NCI-H1930 (cell line): ENCODE measurements around the gene FAM53C.
"Not testable (repeated sequence)": the region's sequence is repeated elsewhere in the genome, so short reads cannot be mapped to it uniquely, and the experiment has no call there.

ENCODE experiments used
- DNase-seq, 2 experiments: peaks; one replicate each; lab custom pipeline; 2025; lab: John Stamatoyannopoulos, UW

The FAM53C gene

DNA sequence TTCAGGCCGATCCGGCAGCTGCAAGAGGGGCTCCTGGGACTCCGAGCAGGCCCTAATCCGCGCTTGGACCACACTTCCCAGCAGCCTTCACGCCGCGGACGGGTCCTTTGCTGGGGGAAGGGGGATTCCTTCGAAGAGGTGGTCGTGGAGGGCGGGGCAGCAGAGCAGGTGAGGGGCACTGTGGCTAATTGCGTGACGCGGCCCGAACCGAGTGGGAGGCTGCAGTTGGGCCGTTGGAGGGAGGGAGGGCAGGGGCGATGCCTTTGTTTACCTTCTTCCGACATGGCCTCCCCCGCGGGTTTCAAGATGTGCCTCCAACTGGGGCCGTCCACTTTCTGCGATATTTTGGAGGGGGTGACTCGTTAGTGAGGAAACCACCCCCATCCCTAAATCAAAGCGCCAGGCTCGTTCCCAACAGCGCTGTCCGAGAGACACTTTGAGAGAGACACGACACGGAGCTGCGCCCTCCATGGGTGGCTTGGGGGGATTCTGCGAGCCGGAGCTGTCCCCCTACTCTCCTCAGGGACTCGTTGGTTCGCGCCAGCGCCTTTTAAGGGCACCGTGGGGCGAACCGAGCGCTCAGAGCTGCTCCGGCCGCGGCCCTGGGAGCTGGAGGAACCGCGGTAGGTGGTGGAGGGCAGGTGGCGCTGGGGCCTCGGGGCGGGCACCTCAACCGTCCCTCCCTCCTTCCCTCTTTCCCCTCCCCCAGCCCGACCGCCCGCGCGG, at the start of gene FAM53C:
Gene FAM53C, plus strand, starts transcription at position 582 of the 726 bp plus-strand sequence. CDS start 3,070 bp downstream, outside the sequence.
- DNase-seq = peak; percentile 82 to 85

DNA sequence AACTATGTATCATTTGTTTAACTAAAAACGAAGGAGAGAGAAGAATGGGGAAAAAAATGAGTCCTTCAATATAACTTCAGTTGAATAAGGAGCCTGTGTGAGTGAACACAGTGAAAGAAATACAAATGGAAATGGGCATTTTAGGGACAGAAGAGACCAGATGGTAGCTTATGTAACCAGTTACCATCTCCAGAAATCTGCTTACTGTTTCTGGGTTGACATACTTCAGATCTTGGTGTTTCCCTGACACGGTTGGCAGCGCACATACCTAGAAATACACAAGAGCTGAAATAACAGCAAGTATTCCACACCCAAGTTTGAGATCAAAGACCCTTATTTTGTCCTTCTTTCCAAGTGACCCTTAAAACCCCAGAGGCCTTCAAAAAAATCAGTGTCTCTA, 48.8 kb upstream of the FAM53C start:
- DNase-seq = no peak

DNA sequence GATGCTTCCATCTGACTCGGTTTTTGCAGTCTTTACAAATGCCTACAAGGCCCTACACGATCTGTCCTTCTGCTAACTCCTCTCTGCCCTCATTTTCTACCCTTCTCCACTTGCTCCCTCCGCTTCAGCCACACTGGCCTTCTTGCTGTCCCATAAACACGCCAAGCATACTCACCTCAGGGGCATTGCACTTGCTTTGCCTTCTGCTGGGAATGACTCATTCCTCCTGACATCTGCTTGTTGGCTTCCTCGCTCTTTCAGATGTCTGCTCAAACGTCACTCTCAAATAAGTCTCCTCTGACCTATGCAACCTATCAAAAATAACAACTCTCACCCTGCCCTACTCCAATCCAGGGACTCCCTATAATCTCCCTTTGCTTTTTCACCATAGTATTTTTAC, 34.7 kb upstream of the FAM53C start:
- DNase-seq = no peak

DNA sequence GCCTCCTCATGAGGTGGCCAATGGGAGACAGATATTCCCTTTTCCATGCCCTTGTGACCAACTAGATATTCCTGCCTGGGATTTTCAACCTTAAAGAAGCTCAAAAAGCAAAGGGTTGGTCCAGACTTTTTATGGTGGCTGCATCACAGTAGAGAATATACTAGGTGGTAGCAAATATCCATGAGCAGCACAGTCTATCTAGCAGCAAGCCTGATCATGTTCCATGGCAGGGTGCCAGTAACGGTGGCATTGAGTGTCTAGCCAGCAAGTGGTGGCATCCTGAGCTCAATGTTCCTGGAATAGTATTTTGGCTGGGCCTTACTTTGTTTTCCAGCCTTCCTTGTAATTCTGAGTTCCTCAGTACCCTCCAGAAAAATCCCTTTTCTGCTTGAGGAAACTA, 32.3 kb upstream of the FAM53C start:
- DNase-seq = no peak

DNA sequence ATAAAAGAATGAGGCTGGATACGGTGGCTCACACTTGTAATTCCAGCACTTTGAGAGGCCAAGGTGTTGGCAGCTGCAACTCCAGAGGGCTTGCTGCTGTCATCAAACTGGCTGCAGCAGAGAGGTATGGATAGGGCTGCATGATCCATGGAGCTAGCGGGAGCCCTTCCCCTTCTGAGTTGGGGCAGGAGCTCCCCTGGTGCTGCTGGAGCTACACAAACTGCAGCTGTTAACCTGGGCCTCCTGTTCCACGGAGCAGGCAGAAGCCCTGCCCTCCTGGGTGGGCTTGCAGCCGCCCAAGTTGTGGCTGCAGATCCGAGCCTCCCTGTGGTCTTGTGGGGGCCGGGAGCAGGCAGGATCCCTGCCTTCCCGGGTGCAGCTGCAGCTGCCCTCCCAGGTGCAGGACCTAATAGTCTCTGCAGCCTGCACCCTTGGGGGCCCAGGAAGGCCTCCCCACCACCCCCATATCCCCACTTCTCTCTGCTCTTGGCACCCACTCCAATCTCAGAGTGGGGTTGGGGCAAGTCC, 22.3 kb upstream of the FAM53C start:
- DNase-seq = no peak

DNA sequence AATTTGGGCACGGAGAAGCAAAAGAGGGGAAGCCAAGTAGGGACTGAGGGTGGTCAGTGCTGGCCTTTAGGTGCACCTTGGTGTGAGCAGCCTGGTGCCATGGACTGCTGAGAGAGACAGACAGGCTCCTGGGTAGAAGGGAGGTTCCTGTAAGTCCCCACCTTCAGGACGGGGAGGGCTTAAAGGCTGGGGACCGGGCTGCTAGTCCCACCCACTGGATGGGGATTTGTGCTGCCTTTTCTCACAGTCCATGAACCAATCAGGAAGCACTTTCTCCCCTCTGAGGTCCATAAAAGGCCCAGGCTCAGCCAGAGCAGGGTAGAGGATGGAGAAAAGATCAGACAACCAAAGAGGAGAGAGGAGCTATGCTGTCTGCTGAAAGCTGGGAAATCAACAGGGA, 21.7 kb upstream of the FAM53C start:
- DNase-seq = no peak

DNA sequence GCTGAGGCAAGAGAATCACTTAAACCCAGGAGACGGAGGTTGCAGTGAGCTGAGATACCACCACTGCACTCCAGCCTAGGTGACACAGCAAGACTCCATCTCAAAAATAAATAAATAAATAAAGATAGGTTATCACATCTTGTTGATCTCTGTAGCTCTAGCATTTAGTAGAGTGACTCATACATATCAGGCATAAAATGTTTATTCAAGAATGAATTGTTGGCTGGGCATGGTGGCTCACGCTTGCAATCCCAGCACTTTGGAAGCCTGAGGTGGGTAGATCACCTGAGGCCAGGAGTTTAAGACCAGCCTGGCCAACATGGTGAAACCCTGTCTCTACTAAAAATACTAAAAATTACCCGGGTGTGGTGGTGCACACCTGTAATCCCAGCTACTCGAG, 19.9 kb upstream of the FAM53C start:
- not testable (repeated sequence) for DNase-seq

DNA sequence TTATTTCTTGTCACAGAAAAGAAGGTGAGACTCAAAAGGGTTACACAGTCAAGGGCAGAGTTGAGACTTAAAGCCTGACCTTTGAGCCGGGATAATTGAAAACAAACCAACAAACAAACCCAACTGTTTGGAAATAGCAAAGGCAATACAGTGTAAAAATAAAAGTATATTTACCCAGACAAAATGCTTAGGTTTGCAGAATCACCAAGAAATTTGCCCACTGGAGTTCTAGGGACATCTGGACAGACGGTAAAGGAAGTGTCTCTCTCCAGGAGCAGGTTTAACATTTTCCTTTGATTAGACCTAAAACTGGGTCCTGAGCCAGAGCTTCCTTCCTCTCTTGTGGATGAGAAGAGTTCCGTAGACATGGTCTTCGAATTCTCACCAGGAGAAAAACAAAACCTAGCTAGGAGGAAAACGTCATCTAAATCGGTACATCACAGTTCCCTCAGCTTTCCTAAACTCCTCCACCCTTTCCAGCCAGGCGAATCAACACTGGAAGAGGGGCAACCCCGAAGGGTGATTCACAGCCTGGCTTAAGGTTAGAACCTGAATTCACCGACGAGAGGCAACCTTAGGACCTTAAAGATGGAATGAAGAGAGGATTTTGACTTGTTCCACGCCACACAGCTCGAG, 7.1 kb upstream of the FAM53C start:
- no peak for DNase-seq

DNA sequence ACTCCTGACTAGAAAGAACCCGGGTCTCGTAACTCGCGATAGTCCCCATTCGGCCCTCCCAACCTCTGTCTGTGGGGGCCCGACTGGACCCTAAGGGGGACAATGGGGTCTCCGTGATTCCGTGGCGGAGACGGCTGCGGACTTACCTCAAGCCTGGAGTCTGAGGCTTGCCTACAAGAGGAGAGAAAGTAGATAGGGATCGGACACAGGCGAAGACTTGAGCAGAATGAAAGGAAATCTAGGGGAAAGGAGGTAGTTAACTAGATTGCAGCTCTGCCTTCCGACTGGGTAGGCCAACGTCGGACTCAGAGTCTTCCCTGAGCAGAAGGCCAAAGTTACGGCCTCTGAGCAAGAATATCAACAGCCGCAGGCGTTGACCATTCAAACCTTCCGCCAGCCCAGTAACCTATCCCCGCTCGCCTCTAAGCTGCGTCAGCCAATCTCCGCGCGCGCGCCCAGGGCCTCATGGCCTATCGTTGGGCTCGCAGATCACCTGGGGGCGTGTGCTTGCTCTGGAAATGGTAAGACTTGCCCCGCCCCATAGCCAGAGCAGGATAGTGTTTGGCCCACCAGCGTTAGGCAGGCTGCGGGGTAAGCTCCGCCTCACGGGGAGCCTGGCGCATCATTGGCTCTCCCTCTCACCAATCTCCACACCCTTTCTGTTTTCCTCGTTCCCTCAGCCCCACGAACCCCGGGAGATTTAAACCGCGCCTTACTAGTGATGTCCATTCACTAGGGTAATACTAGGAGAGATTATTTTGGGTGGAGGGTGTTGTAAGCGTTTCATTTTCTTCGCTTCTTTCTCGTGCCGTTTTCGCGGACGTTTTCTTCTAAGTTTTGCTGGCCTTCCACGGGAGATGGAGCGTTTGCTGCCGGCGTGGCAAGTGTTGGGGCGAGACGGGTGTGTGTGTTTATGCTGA, 6.4 kb upstream of the FAM53C start, which contains the start of gene CDC25C:
Gene CDC25C, minus strand, starts transcription at position 356 of the 920 bp plus-strand sequence. CDS start 624 bp downstream, outside the sequence.
- peak; percentile 93 to 94 for DNase-seq

DNA sequence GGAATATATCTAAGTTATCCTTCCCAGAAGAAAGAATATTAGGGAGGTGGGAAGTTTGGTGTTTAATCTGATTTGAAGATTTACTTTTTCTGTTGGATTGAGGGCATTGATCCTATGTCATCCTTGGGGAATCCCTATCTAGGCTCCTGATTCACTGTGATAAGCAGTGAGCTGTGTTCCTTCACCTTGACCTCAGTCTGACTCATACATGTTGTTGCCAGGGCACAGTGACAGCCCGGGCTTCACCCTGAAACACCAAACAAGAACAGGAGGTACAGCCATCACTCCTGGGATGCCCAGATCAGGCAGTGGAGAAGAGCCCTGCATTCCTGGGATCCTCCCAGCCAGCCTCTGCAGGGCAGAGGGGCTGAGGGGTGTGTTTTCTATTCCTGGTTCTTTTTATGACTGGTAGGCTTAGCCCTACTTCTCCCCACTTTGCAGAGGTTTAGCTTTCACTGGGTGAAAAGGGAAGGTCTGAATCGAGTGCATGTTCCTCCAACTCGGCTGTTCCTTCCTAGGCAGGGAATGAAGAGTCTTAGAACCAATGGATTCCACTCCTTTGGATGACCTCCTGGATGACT, 3.1 kb upstream of the FAM53C start:
- DNase-seq = no peak

DNA sequence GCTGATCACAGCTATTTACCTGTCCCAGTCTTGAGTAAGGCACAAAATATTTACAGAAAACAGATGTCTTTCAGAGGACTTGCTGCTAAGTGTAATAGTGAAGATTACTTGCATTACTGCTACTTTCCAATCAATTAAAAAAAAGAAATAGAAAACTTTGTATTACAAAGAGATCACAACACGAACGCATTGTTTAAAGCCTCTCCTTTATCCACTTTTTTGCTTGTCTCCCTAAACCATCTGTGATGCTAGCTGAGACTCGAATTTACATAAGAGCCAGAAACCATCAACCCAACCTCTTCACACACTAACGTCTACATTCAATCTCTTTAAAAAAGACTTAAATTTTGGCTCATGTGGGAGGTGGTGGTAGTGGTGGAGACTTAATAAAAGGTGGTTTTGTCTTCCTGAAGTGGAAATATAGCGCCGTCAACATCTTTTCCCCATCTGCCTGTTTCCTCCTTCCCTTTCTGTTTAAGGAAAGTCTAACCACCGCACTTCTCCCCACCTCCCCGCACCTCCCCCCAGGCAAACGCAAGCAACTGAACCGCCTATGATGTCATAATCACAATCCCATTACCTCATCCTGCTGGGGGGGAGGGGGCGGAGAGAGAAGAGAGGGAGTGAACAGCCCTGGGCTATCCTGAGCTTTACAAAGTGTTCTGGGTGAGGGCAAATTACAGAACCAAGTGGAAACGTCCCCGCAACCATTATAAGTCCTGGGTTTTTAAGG, 948 bp upstream of the FAM53C start:
- DNase-seq = peak; percentile 68 to 74

DNA sequence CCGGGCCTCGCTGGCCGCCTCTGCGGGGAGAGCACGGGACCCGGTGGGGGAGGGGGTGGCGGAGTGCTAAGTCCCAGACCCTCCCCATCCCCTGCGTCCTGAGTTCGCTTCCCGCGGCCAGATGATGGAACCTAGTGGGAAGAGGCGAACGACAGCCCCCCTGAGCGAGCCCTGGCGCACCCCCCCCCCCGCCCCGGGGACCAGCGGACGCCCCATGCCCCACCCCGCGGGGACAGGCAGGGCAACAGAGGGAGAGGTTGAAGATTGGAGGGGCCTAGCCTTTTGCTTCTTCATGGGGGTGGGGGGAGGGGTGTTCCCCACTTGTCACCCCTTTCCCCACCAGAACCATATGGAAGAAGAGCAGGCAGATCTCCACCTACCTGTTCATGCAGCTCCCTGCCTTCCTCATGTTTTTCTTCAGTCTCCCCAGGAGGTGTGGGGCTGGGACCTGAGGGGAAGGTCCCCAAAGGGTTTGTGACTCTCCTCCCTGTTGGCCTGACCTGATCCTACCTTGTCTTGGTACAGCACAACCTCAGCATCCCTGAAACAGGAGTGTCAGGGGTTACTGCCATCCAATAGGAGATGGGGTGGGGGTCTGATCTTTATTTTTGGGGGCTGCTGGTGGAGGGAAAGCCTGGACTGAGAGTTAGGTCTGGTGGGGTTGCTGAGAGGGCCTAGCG, 485 bp downstream of the FAM53C start:
- no peak for DNase-seq

DNA sequence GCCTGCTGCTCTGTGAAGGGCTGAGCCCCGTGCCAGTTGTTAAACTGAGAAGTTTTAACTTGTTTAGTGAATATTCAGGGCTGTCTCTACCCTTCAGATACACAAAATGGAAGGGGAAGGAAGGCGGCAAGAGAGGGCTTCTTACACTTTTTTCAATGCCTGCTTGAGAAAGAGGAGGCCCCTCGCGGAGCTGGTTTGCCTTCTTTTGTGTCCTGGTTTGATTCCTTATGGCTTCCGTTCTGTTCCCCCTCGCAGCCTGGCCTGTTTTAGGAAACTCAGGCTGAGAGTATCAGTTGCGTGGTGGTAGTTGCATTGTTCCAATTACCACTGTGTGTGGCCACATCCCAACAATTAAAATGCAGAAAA, 1.0 kb downstream of the FAM53C start:
- DNase-seq = no peak

DNA sequence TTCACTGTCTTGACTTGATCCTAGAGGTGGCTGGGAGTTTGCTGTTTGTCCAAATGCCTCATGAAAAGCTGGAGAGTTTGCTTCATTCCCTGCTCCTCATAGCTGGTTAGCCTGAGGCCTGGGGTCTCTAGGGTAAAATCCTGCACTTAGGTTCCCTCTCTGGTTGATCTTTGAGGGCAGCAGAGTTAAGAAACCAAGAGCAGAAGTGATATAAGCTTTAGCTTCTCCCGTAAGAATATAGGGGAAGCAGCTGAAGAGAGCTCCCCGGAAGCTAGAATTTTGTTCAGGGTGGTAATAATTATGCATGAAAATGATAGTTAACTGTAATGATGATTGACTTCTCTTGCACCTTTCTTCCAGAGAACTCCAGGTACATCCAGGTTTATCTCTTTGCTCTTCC, 1.4 kb downstream of the FAM53C start:
- DNase-seq = no peak

DNA sequence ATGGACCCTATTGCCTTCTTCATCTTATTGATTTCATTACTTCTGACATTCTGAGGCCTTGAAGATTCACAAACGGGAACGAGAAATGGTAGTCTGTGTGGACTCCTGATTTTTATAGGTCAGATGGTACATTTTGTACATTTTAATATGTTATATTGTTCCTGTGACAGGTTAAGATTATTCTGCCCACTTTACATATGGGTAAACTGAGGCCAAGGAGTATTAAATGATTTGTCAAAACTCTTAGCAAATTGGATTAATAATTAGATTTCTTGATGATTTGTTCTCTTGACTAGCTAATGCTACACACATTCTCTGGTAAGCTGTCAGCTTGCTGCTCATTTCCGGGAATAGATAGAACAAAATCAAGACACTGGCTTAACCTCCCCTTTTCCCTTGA, 1.9 kb downstream of the FAM53C start:
- DNase-seq = no peak

DNA sequence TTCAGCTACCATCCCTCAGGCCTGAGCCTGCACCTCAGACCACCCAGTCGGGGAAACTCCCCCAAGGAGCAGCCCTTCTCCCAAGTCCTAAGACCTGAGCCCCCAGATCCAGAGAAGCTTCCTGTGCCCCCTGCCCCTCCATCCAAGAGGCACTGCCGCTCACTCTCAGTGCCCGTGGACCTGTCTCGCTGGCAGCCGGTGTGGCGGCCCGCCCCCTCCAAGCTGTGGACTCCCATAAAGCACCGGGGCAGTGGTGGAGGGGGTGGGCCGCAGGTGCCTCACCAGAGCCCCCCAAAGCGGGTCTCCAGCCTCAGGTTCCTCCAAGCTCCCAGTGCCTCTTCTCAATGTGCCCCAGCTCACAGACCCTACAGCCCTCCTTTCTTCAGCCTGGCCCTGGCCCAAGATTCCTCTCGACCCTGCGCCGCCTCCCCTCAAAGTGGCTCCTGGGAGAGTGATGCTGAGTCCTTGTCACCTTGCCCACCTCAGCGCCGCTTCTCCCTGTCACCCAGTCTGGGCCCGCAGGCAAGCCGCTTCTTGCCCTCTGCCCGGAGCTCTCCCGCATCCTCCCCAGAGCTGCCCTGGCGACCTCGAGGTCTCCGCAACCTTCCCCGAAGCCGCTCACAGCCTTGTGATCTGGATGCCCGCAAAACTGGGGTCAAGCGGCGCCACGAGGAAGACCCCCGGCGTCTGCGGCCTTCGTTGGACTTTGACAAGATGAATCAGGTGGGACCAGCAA, 7.0 kb downstream of the FAM53C start:
- DNase-seq = no peak

DNA sequence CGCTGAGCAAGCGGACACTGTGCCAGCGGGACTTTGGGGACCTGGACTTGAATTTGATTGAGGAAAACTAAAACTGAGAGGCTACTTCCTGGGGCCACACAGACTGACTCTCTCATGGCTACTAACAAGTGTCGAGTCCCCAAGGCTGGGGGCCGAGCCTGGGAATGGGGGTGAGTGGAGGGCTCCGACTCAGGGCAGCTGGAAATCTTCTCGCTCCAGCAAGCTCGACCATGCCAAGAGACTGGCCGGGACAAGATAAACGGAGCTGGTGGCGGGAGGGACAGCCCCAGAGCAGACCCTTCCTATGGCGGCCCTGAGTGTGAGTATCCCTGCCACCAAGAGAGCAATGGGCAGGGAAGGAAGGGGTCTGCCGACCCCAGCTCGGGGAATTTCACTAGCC, 8.8 kb downstream of the FAM53C start:
- DNase-seq = no peak

DNA sequence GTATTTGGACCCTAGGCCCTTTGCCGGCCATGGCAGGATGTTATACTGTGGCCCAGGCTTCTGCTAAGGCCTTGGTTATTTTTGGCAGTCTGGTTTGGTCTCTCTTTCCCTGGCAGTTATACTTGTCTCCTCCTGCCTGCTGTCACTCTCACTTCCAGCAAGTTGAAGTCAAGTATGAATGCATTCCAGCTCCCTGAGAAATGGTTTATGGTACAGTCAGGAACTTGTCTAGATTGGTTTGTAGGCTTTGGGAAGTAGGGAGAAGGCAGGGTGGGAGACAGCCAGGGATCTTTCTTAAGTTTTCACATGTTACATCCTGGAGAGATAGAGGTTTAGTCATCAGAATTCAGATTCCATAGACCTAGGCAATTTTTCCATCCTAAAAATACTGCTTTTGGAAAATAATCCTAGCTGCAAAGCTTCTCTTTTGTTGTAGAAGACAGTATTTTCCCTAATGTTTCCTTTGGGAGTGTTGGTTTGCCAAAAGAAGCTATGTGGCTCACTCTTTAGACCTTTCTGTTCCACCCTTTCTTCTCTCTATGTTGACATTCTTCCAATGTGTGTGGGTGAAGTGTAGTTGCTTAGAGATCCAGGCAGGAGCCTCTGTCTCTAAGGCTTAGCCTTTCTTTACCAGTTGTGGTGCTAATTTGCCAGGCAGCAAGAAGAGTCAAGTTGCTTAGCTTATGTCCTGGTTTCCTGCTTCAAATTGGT, 11.9 kb downstream of the FAM53C start:
- DNase-seq = no peak

DNA sequence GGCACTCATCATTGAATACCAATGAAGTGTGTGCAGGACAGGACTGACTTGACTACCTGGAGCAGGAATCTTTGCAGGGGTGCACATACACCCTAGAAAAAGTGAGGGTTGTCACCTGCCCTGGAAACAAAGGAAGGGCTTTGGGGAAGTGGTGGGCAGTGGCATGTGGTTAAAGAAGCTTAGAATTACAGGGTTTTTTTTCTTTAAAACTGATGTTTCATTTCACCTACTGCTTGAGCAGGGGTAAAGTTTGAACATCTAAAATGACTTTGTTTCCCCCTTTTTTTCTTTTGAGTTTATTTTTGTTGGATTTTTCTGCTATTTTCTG, 12.5 kb downstream of the FAM53C start:
- no peak for DNase-seq

DNA sequence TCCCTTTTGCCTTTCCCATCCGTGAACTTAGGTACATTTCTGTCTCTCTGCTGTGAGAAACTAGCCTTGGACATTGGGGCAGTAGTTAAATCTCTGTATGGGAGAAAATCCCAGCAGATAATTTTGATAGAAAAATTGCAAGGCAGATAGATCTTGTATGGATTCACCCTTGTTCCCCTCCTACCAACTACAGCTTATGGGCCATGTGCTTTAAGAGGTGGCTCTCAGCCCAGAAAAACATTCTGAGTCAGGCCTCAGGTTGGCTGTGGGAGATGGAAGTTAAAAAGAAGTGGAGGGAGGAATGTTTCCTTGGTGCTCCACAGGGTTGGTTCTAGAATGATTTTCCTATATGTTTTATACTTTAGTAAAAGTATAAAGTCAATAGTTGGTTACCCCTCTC, 13.0 kb downstream of the FAM53C start:
- DNase-seq = no peak
